Thyroid gland (tissue), 4 donors: Measurements from ENCODE around the gene HAUS3. TPM values are rescaled to one million over a fixed set of nuclear protein-coding genes. Genes with fewer than 3 reads are reported as not detected.

Experiments used
- DNase-seq, 2 donors: peaks; one replicate each; pipeline ENCODE4 v3.0.0-alpha.2; 2019
- H3K27ac ChIP-seq, 3 donors: fragments of 200-600 bp; sonication (generic); 1 replicate in 2 of 3; 2 replicates in 1 of 3; pipeline ENCODE4 v1.5.1; 2016 to 2019; ENCODE audit warnings: mild to moderate bottlenecking in 1 of 3, moderate library complexity in 1 of 3
- H3K27me3 ChIP-seq: fragments of 200-600 bp; sonication (generic); one replicate; pipeline ENCODE4 v1.5.1; 2019
- H3K36me3 ChIP-seq, 2 donors: fragments of 200-600 bp; sonication (generic); one replicate each; pipeline ENCODE4 v1.5.1; 2016 to 2019
- H3K4me1 ChIP-seq, 2 donors: fragments of 200-600 bp; sonication (generic); one replicate each; pipeline ENCODE4 v1.5.1; 2017 to 2019
- H3K4me3 ChIP-seq, 3 donors: fragments of 200-600 bp; sonication (generic); replicated peaks in 1 of 3; 1 replicate in 2 of 3; 2 replicates in 1 of 3; pipeline ENCODE4 v1.5.1; 2016; ENCODE audit warnings: mild to moderate bottlenecking in 1 of 3
- H3K9me3 ChIP-seq: fragments of 200-600 bp; sonication (generic); one replicate; pipeline ENCODE4 v1.5.1; 2017
- POLR2A ChIP-seq, 2 donors: fragments of 450-650 bp; IDR thresholded peaks; one replicate each; pipeline ENCODE4 v1.6.1; 2017; ENCODE audit warnings: antibody characterized with exemption in 2 of 2, mild to moderate bottlenecking in 2 of 2, moderate library complexity in 1 of 2
- WGBS, 2 donors: methylation state at CpG; one replicate each; pipeline ENCODE4 v1.1.5; 2017; 5-methylcytosine and 5-hydroxymethylcytosine counted together
- intact Hi-C: fragments of 100-400 bp; cut with DNase I; formaldehyde crosslinking; loops from one replicate; pipeline ENCODE4 v1.15.1; 2023
- total RNA-seq, 4 donors: library from RNA; depleted of rRNA; stranded (reverse); fragments of >200 nt; gene quantifications; one replicate each; pipeline ENCODE4 v1.2.3, GENCODE V29; 2016
- TF ChIP-seq, protein P1 (sequence below), 6 experiments: fragments of 200-600 bp in 3 of 6; fragments of 450-650 bp in 3 of 6; sonication (generic) in 3 of 6; IDR thresholded peaks; one replicate each; pipeline ENCODE4 v1.5.1; 2016 to 2019; ENCODE audit warnings: antibody characterized with exemption in 6 of 6, mild to moderate bottlenecking in 2 of 6, inconsistent platforms in 1 of 6, moderate library complexity in 1 of 6

The HAUS3 gene
- total RNA-seq, 4 donors from 2014 or later = 13.0 to 30.0 (median 17.0) TPM

DNA sequence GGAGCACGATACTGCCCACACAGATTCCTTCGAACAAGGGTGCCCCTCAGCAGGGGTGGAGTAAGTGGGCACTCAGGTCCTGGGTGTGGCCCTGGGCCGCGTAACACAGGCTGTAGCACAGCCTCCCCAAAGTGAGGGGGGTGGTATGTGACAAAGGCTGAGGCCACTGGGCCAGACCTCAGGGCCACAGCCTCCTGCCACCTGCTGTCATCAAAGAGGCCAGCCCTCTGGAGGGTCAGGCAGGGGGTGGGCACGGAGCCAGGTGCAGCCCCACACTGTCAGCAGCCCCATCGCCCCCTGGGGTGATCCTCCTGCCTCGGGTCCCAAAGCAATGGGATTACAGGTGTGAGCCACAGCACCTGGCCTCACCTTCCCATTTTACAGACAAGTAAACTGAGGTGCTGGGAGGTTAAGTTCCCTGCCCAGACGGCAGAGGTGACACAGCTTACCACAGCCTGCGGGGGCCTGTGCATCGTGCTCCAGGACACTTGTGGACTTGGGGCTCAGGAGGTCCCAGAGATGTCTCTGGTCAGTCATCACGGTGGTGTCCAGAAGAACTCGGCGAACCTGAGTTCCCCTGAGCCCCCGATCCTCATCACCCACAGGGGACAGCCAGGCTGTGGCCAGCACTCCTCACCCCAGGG is 47.5 kb upstream of the HAUS3 start:
- Histone ChIP-seq H3K9me3 (no peaks in the 10 kb centered on the region), H3K4me1 (no peaks in the 10 kb centered on the region), H3K27ac (no peak overlapping the region), H3K36me3 (no peaks in the 10 kb centered on the region), H3K27me3 (no peaks in the 10 kb centered on the region), H3K4me3 (no peak overlapping the region)
- intact Hi-C loops = no loop called here
- TF ChIP-seq POLR2A (IDR thresholded peaks at IDR 0.05) = no peak
- TF ChIP-seq, protein P1, sequence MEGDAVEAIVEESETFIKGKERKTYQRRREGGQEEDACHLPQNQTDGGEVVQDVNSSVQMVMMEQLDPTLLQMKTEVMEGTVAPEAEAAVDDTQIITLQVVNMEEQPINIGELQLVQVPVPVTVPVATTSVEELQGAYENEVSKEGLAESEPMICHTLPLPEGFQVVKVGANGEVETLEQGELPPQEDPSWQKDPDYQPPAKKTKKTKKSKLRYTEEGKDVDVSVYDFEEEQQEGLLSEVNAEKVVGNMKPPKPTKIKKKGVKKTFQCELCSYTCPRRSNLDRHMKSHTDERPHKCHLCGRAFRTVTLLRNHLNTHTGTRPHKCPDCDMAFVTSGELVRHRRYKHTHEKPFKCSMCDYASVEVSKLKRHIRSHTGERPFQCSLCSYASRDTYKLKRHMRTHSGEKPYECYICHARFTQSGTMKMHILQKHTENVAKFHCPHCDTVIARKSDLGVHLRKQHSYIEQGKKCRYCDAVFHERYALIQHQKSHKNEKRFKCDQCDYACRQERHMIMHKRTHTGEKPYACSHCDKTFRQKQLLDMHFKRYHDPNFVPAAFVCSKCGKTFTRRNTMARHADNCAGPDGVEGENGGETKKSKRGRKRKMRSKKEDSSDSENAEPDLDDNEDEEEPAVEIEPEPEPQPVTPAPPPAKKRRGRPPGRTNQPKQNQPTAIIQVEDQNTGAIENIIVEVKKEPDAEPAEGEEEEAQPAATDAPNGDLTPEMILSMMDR (IDR thresholded peaks at IDR 0.05) = no peak
- 93 to 94% methylated on average over 9 to 10 of the region's 14 CpGs for WGBS, 2 donors
- peak in 1 of 2 donors; percentile 1 for DNase-seq

DNA sequence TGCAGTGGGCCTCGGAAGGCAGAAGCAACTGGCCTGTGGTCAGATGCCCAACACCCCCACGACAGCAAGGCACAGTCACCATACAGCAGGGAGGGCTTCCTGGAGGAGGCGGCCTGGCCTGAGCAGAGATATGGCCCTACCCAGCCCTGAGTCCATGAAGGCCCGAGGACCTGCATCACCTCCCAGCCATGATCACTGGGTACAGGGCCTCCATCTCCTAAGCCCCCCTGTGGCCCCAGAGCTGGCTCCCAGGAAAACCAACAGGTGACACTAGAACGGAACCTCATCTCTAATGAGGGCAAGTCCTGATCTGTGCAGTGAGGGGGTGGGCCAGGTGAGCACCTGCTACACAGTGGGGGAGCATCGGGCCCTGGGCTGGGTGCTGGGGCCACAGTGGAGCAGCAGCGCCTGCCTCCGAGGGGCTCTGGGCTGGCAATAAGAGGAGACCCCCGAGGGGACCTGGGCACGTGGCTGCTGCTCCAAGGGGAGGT is 46.2 kb upstream of the HAUS3 start:
- 89 to 93% methylated on average over 6 to 9 of the region's 10 CpGs for WGBS, 2 donors
- DNase-seq = peak in 1 of 2 donors; percentile 1

DNA sequence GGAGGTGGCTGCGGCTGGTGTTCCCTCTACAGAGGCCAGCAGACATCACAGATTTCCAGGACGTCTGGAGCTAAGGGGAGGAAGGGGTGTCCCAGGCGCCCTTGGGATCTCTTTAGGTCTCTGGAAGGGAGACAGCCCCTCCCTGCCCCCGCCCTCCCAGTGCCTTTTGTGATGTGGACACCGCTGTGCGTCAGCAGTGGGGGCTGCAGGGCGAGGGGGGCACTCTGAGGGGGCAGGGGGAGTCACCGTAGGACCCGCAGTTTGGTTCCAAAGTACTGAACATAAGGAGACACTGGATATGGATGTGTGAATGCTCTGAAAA is 45.6 kb upstream of the HAUS3 start:
- intact Hi-C loops = no loop called here
- DNase-seq = peak in 1 of 2 donors; percentile 1
- no peak for TF ChIP-seq POLR2A (IDR thresholded peaks at IDR 0.05)
- TF ChIP-seq, protein P1 (IDR thresholded peaks at IDR 0.05) = no peak

More for the DNA sequence above, 46.2 kb upstream of the HAUS3 start:
- H3K36me3 ChIP-seq = no peaks in the 10 kb centered on the region
- no peak overlapping the region for H3K4me3 ChIP-seq
- H3K4me1 ChIP-seq = no peaks in the 10 kb centered on the region
- TF ChIP-seq, protein P1 (IDR thresholded peaks at IDR 0.05) = no peak
- no peak for TF ChIP-seq POLR2A (IDR thresholded peaks at IDR 0.05)
- H3K27me3 ChIP-seq = no peaks in the 10 kb centered on the region
- no peaks in the 10 kb centered on the region for H3K9me3 ChIP-seq
- H3K27ac ChIP-seq = no peak overlapping the region
- intact Hi-C loops = no loop called here

DNA sequence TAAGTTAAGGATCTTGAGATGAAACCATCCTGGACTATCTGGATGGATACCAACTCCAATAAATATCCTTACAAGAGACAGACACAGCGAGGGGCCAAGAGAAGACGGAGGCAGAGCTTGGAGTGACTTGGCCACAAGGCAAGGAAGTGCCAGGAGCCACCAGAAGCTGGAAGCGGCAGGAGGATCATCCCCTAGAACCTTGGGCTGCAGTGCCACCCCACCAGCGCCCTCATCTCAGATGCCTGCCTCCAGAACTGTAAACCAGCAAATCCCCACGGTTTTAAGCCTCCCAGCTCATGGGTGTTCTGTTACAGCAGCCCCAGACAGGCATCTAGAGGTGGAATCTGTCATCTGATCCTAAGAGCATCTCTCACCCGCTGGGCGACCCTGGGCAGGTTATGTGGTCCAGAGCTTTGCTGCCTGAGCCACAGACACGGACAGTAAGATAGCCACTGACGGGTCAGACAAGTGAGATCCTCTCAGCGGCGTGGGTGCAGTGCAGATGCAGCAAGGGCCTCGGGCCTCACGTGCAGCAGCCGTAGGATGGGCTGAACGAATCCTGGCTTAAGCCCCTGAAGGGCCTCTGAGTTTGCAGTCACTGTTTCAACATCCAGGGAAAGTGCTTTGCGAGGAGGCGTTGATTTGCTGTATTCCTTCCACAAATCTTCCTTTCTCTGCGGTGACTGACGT is 45.1 kb upstream of the HAUS3 start:
- peak in 1 of 2 donors; percentile 0 for DNase-seq
- H3K9me3 ChIP-seq = no peaks in the 10 kb centered on the region
- no peaks in the 10 kb centered on the region for H3K27me3 ChIP-seq
- no peak overlapping the region for H3K4me3 ChIP-seq
- TF ChIP-seq POLR2A (IDR thresholded peaks at IDR 0.05) = no peak
- TF ChIP-seq, protein P1 (IDR thresholded peaks at IDR 0.05) = no peak
- WGBS, 2 donors = 78 to 83% methylated on average over 18 to 19 of the region's 19 CpGs
- intact Hi-C loops = no loop called here
- no peaks in the 10 kb centered on the region for H3K36me3 ChIP-seq
- no peak overlapping the region for H3K27ac ChIP-seq
- no peaks in the 10 kb centered on the region for H3K4me1 ChIP-seq

More for the DNA sequence above, 45.6 kb upstream of the HAUS3 start:
- WGBS, 2 donors = 85 to 93% methylated on average over 9 of the region's 9 CpGs
- Histone ChIP-seq H3K27ac (no peak overlapping the region), H3K27me3 (no peaks in the 10 kb centered on the region), H3K4me1 (no peaks in the 10 kb centered on the region), H3K9me3 (no peaks in the 10 kb centered on the region), H3K36me3 (no peaks in the 10 kb centered on the region), H3K4me3 (no peak overlapping the region)
